ENCODE results near the gene NLRP8. TPM values are rescaled to one million over a fixed set of nuclear protein-coding genes. Genes with fewer than 3 reads are reported as not detected.

The NLRP8 gene
- polyA plus RNA-seq, 2 donors = not detected

DNA sequence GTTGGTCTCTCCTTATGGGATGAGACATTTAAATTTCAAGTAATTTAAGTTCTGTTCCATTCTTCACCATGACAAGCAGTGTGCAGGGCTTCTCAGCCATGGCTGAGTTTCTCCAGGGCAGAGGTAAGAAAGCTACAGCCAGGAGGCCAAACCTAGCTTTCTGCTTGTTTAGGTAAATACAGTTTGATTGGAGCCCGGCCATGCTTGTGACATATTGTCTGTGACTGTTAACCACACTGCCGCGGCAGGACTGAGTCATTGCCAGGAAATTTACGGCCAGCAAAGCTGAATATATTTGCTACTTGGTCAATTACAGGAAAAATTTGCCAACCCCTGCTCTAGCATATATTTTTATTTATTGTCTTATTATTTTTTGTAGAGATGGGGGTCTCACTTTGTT, 10.7 kb downstream of the NLRP8 start:
- no peak overlapping the region for H3K4me3 ChIP-seq (ENCODE audit: low read depth in 1 of 2, low read length in 2 of 2)
- no peaks in the 10 kb centered on the region for H3K36me3 ChIP-seq (ENCODE audit: control insufficient read depth in 2 of 2, insufficient read depth in 2 of 2, low read length in 1 of 2)
- no peak overlapping the region for H3K27ac ChIP-seq (ENCODE audit: low read depth in 2 of 2, low read length in 1 of 2)
- H3K4me1 ChIP-seq (ENCODE audit: control insufficient read depth in 2 of 2, insufficient read depth in 2 of 2, low read length in 1 of 2) = no peaks in the 10 kb centered on the region
- no peaks in the 10 kb centered on the region for H3K27me3 ChIP-seq (ENCODE audit: control insufficient read depth in 1 of 2, insufficient read depth in 2 of 2, low read length in 2 of 2)
- WGBS, 2 donors = 75 to 77% methylated on average over 4 of the region's 4 CpGs
- H3K9me3 ChIP-seq (ENCODE audit: control insufficient read depth in 2 of 2, insufficient read depth in 1 of 2, low read depth in 1 of 2, low read length in 1 of 2) = peaks cover 0 to 2% of the 10 kb centered on the region in 2 donors

DNA sequence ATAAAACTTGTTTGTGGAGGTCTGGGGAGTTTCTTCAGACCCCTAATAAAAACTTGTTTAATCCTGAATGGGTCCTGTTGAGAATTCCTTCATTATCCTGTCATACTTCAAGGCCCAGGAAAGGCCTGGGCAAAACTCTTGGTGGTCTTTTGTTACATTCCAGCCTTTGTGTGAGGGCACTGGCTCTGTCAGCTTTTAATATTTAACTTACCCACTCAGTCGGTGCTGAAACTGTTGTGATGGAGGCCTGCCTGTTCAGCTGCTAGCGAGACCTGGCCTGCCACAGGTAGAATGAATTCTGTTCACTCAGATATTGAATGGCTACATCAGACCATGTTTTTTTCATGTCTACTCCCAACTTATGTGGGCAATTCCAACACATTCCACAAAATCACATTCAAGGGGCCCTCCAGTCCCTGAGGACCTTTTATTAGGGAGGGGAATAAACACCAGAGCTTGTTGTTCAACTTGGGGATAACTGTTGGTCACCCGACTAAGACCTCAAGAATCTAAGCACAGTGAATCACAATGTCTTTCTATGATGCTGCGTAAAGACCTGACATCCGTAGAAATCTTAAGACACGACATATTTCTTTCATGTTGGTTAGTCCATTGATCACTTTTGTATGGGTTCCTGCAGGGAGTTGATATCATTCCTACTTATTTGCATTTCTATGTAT, 12.5 kb downstream of the NLRP8 start:
- H3K27me3 ChIP-seq (ENCODE audit: control insufficient read depth in 1 of 2, insufficient read depth in 2 of 2, low read length in 2 of 2) = no peaks in the 10 kb centered on the region
- peaks cover 0 to 2% of the 10 kb centered on the region in 2 donors for H3K9me3 ChIP-seq (ENCODE audit: control insufficient read depth in 2 of 2, insufficient read depth in 1 of 2, low read depth in 1 of 2, low read length in 1 of 2)
- H3K36me3 ChIP-seq (ENCODE audit: control insufficient read depth in 2 of 2, insufficient read depth in 2 of 2, low read length in 1 of 2) = no peaks in the 10 kb centered on the region
- no peaks in the 10 kb centered on the region for H3K4me1 ChIP-seq (ENCODE audit: control insufficient read depth in 2 of 2, insufficient read depth in 2 of 2, low read length in 1 of 2)
- WGBS, 2 donors = 85 to 87% methylated on average over 6 of the region's 6 CpGs
- H3K27ac ChIP-seq (ENCODE audit: low read depth in 2 of 2, low read length in 1 of 2) = no peak overlapping the region
- H3K4me3 ChIP-seq (ENCODE audit: low read depth in 1 of 2, low read length in 2 of 2) = no peak overlapping the region

DNA sequence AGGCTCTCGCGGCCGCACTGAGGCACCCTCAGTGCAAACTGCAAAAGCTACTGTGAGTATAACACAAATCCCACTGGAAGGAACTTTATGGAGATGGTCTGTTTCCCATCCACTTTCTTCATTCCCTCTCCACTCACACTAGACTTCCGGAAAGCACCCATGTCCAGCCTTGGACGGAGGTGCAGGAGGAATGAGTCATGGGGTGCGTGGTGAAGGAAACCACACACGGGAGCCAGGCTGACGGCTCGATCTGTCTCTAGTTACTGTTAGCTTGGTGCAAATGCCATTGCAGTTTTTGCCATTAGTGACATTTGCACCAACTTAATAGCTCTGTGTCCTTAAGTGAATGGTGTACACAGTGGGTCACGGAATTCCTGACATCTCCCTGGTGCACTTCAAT, 14.6 kb downstream of the NLRP8 start:
- H3K27me3 ChIP-seq (ENCODE audit: control insufficient read depth in 1 of 2, insufficient read depth in 2 of 2, low read length in 2 of 2) = no peaks in the 10 kb centered on the region
- no peaks in the 10 kb centered on the region for H3K4me1 ChIP-seq (ENCODE audit: control insufficient read depth in 2 of 2, insufficient read depth in 2 of 2, low read length in 1 of 2)
- H3K27ac ChIP-seq (ENCODE audit: low read depth in 2 of 2, low read length in 1 of 2) = no peak overlapping the region
- H3K9me3 ChIP-seq (ENCODE audit: control insufficient read depth in 2 of 2, insufficient read depth in 1 of 2, low read depth in 1 of 2, low read length in 1 of 2) = no peaks in the 10 kb centered on the region
- H3K36me3 ChIP-seq (ENCODE audit: control insufficient read depth in 2 of 2, insufficient read depth in 2 of 2, low read length in 1 of 2) = no peaks in the 10 kb centered on the region
- WGBS, 2 donors = 92% methylated on average over 10 of the region's 10 CpGs
- no peak overlapping the region for H3K4me3 ChIP-seq (ENCODE audit: low read depth in 1 of 2, low read length in 2 of 2)

DNA sequence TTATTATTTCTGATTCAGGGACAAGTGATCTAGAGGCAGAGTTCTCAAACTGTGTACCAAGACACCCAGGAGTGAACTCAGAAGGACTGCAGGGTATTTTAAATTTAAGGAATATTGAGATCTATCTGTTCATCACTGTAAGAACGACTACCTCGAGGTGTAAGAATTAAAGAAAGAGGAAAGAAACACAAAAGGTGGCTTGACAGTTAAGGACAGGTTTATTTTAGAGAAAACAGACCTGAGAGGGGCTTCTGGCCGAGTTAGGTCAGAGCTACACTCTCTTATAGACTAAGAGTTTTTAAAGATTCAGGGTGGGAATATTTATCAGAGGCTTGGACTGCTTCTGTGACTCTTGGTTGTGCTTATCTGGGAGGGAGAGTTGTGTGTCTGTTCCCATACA, 26.4 kb downstream of the NLRP8 start:
- 17 to 37% methylated on average over 3 of the region's 3 CpGs for WGBS, 2 donors
- Histone ChIP-seq H3K9me3 (ENCODE audit: control insufficient read depth in 2 of 2, insufficient read depth in 1 of 2, low read depth in 1 of 2, low read length in 1 of 2) (no peaks in the 10 kb centered on the region), H3K27ac (ENCODE audit: low read depth in 2 of 2, low read length in 1 of 2) (no peak overlapping the region), H3K4me3 (ENCODE audit: low read depth in 1 of 2, low read length in 2 of 2) (no peak overlapping the region), H3K36me3 (ENCODE audit: control insufficient read depth in 2 of 2, insufficient read depth in 2 of 2, low read length in 1 of 2) (no peaks in the 10 kb centered on the region), H3K27me3 (ENCODE audit: control insufficient read depth in 1 of 2, insufficient read depth in 2 of 2, low read length in 2 of 2) (no peaks in the 10 kb centered on the region), H3K4me1 (ENCODE audit: control insufficient read depth in 2 of 2, insufficient read depth in 2 of 2, low read length in 1 of 2) (no peaks in the 10 kb centered on the region)

DNA sequence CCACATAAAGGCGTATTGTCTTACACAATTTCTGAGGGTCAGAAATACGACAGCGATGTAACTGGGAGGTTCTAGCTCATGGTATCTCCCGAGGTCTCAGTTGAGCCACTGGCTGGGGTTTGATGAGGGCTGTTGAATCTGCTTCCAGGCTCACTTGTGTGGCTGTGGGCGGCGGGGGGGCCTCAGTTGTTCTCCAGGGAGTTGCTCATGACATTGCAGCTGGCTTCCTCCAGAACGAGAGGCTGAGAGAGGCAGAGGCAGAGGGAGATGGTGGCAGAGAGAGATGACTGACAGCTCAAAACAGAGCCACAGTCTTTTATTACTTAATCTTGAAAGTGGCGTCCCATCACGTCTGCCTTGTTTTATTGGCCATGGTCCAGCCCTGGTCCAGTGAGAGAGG, 32.8 kb downstream of the NLRP8 start:
- H3K4me1 ChIP-seq (ENCODE audit: control insufficient read depth in 2 of 2, insufficient read depth in 2 of 2, low read length in 1 of 2) = no peaks in the 10 kb centered on the region
- H3K27ac ChIP-seq (ENCODE audit: low read depth in 2 of 2, low read length in 1 of 2) = no peak overlapping the region
- no peaks in the 10 kb centered on the region for H3K9me3 ChIP-seq (ENCODE audit: control insufficient read depth in 2 of 2, insufficient read depth in 1 of 2, low read depth in 1 of 2, low read length in 1 of 2)
- 73 to 80% methylated on average over 9 of the region's 9 CpGs for WGBS, 2 donors
- no peak overlapping the region for H3K4me3 ChIP-seq (ENCODE audit: low read depth in 1 of 2, low read length in 2 of 2)
- no peaks in the 10 kb centered on the region for H3K36me3 ChIP-seq (ENCODE audit: control insufficient read depth in 2 of 2, insufficient read depth in 2 of 2, low read length in 1 of 2)
- no peaks in the 10 kb centered on the region for H3K27me3 ChIP-seq (ENCODE audit: control insufficient read depth in 1 of 2, insufficient read depth in 2 of 2, low read length in 2 of 2)

DNA sequence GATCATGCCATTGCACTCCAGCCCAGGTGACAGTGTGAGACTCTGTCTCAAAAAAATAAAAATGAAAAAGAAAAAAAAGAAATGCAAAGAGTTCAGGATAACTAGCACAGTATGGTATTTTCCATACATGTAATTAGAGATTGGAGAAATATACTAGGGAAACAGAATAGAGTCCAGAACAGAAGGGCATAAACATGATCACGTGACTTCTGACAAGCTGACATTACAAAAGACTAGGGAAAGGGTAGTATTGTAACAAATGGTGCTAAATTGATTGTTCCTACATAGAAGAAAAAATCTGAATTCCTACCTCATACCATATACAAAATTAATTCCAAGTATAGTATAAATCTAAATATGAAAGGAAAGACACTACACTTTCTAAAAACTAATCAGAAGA, 37.6 kb downstream of the NLRP8 start:
- no peak overlapping the region for H3K27ac ChIP-seq (ENCODE audit: low read depth in 2 of 2, low read length in 1 of 2)
- 60 to 63% methylated on average over 1 of the region's 1 CpG for WGBS, 2 donors

DNA sequence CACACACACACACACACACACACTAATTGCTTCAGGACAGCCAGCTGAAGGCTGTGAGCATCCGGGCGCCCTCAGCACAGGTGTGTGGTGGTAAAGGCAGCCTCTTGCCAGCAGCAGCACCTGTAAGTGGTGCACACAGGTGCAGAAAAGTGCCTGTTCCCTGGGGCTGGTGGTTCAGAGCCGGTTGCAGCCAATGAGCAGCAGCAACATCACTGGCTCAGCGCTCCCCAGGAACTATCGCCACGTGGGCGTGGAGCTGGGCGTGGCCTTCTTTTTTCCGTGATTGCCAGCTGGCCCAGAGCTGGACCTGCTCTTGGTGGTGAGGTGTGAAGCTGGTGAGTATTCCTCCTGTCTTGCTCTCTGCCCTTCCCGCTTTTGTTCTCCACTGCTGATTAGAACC, 38.9 kb downstream of the NLRP8 start, which contains the start of gene NLRP5:
Gene NLRP5, plus strand, starts transcription at position 289 of the 400 bp plus-strand sequence.
- Histone ChIP-seq H3K4me1 (ENCODE audit: control insufficient read depth in 2 of 2, insufficient read depth in 2 of 2, low read length in 1 of 2) (no peaks in the 10 kb centered on the region), H3K4me3 (ENCODE audit: low read depth in 1 of 2, low read length in 2 of 2) (no peak within 1 kb of the TSS), H3K36me3 (ENCODE audit: control insufficient read depth in 2 of 2, insufficient read depth in 2 of 2, low read length in 1 of 2) (no peaks in the 10 kb centered on the region), H3K27me3 (ENCODE audit: control insufficient read depth in 1 of 2, insufficient read depth in 2 of 2, low read length in 2 of 2) (no peaks in the 10 kb centered on the region), H3K9me3 (ENCODE audit: control insufficient read depth in 2 of 2, insufficient read depth in 1 of 2, low read depth in 1 of 2, low read length in 1 of 2) (peaks cover 0 to 7% of the 10 kb centered on the region in 2 donors), H3K27ac (ENCODE audit: low read depth in 2 of 2, low read length in 1 of 2) (no peak within 1 kb of the TSS)
- WGBS, 2 donors = 38% methylated on average over 10 of the region's 10 CpGs

More for the DNA sequence above, 37.6 kb downstream of the NLRP8 start:
- H3K9me3 ChIP-seq (ENCODE audit: control insufficient read depth in 2 of 2, insufficient read depth in 1 of 2, low read depth in 1 of 2, low read length in 1 of 2) = peaks cover 0 to 7% of the 10 kb centered on the region in 2 donors
- H3K4me1 ChIP-seq (ENCODE audit: control insufficient read depth in 2 of 2, insufficient read depth in 2 of 2, low read length in 1 of 2) = no peaks in the 10 kb centered on the region
- H3K36me3 ChIP-seq (ENCODE audit: control insufficient read depth in 2 of 2, insufficient read depth in 2 of 2, low read length in 1 of 2) = no peaks in the 10 kb centered on the region
- H3K4me3 ChIP-seq (ENCODE audit: low read depth in 1 of 2, low read length in 2 of 2) = no peak overlapping the region
- no peaks in the 10 kb centered on the region for H3K27me3 ChIP-seq (ENCODE audit: control insufficient read depth in 1 of 2, insufficient read depth in 2 of 2, low read length in 2 of 2)

DNA sequence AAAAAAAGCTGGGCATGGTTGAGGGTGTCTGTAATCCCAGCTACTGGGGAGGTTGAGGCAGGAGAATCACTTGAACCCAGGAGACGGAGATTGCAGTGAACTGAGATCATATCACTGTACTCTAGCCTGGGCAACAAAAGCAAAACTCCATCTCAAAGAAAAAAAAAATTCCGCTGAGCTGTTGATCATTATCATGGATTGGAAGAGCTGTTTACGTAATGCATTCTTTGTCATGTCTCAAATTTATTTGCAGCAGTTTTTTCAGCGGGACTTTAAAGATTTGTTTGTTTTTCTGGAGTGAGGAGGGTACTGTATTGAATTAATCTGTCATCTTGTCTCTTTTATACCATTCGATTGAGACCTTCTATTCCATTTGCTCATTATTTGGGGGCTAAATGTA, 43.2 kb downstream of the NLRP8 start:
- H3K9me3 ChIP-seq (ENCODE audit: control insufficient read depth in 2 of 2, insufficient read depth in 1 of 2, low read depth in 1 of 2, low read length in 1 of 2) = peaks cover 0 to 7% of the 10 kb centered on the region in 2 donors
- H3K27ac ChIP-seq (ENCODE audit: low read depth in 2 of 2, low read length in 1 of 2) = no peak overlapping the region
- H3K27me3 ChIP-seq (ENCODE audit: control insufficient read depth in 1 of 2, insufficient read depth in 2 of 2, low read length in 2 of 2) = no peaks in the 10 kb centered on the region
- no peaks in the 10 kb centered on the region for H3K36me3 ChIP-seq (ENCODE audit: control insufficient read depth in 2 of 2, insufficient read depth in 2 of 2, low read length in 1 of 2)
- H3K4me3 ChIP-seq (ENCODE audit: low read depth in 1 of 2, low read length in 2 of 2) = no peak overlapping the region
- no peaks in the 10 kb centered on the region for H3K4me1 ChIP-seq (ENCODE audit: control insufficient read depth in 2 of 2, insufficient read depth in 2 of 2, low read length in 1 of 2)
- WGBS, 2 donors = 77 to 79% methylated on average over 5 of the region's 5 CpGs

DNA sequence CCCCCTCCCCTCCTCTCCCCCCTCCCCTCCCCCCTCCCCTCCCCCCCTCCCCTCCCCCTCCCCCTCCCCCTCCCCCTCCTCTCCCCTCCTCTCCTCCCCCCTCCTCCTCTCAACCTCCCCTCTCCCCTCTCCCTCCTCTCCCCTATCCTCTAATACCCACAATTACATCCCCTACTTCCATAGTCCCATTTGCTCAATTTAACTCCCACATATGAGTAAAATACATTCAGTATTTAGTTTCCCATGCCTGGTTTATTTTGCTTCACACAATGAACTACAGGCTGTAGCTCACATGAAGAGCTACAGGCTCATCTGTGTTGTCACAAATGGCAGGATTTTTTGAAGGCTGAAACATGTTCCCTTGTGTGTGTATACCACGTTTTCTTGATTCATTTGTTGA, 45.9 kb downstream of the NLRP8 start:
- H3K36me3 ChIP-seq (ENCODE audit: control insufficient read depth in 2 of 2, insufficient read depth in 2 of 2, low read length in 1 of 2) = no peaks in the 10 kb centered on the region
- peaks cover 0 to 2% of the 10 kb centered on the region in 2 donors for H3K9me3 ChIP-seq (ENCODE audit: control insufficient read depth in 2 of 2, insufficient read depth in 1 of 2, low read depth in 1 of 2, low read length in 1 of 2)
- 32 to 39% methylated on average over 1 of the region's 1 CpG for WGBS, 2 donors
- H3K4me3 ChIP-seq (ENCODE audit: low read depth in 1 of 2, low read length in 2 of 2) = no peak overlapping the region
- no peaks in the 10 kb centered on the region for H3K4me1 ChIP-seq (ENCODE audit: control insufficient read depth in 2 of 2, insufficient read depth in 2 of 2, low read length in 1 of 2)
- no peaks in the 10 kb centered on the region for H3K27me3 ChIP-seq (ENCODE audit: control insufficient read depth in 1 of 2, insufficient read depth in 2 of 2, low read length in 2 of 2)
- H3K27ac ChIP-seq (ENCODE audit: low read depth in 2 of 2, low read length in 1 of 2) = no peak overlapping the region

DNA sequence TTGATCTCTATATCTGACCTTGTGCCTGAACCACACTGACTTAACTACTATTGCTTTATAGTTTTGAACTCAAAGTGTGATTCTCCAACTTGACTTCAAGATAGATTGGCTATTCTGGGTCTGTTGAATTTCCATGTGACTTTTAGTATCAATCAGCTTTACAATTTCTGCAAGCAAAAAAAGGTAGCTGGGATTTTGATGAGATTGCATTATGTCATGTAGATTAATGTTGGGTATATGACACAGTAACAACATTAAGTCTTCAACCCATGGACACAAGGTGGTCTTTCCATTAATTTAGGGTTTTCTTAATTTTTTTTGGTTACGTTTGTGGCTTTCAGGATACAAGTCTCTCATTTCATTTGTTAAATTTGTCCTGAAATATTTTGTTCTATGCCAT, 67.1 kb downstream of the NLRP8 start:
- peaks cover 2 to 6% of the 10 kb centered on the region in 2 donors for H3K9me3 ChIP-seq (ENCODE audit: control insufficient read depth in 2 of 2, insufficient read depth in 1 of 2, low read depth in 1 of 2, low read length in 1 of 2)
- no peak overlapping the region for H3K4me3 ChIP-seq (ENCODE audit: low read depth in 1 of 2, low read length in 2 of 2)
- H3K4me1 ChIP-seq (ENCODE audit: control insufficient read depth in 2 of 2, insufficient read depth in 2 of 2, low read length in 1 of 2) = no peaks in the 10 kb centered on the region
- 64 to 78% methylated on average over 1 of the region's 1 CpG for WGBS, 2 donors
- H3K27me3 ChIP-seq (ENCODE audit: control insufficient read depth in 1 of 2, insufficient read depth in 2 of 2, low read length in 2 of 2) = no peaks in the 10 kb centered on the region
- H3K36me3 ChIP-seq (ENCODE audit: control insufficient read depth in 2 of 2, insufficient read depth in 2 of 2, low read length in 1 of 2) = no peaks in the 10 kb centered on the region
- no peak overlapping the region for H3K27ac ChIP-seq (ENCODE audit: low read depth in 2 of 2, low read length in 1 of 2)
